Suprapubic skin (tissue), 4 donors: ENCODE measurements around the gene CD3G.

Source experiments
- CTCF ChIP-seq, 2 donors: fragments of 200-600 bp in 1 of 2; fragments of 450-650 bp in 1 of 2; sonication (generic) in 1 of 2; IDR thresholded peaks; one replicate each; pipeline ENCODE4 v1.5.1; 2016 to 2019; ENCODE audit warnings: antibody characterized with exemption in 2 of 2, mild to moderate bottlenecking in 1 of 2, moderate library complexity in 1 of 2
- POLR2A ChIP-seq, 2 donors: fragments of 450-650 bp; IDR thresholded peaks; one replicate each; pipeline ENCODE4 v1.6.1; 2017; ENCODE audit warnings: antibody characterized with exemption in 2 of 2, mild to moderate bottlenecking in 2 of 2, moderate library complexity in 2 of 2
- POLR2AphosphoS5 ChIP-seq, 3 donors: sonication (generic); formaldehyde crosslinking; IDR thresholded peaks; one replicate each; pipeline ENCODE4 v1.6.1; 2017; ENCODE audit warnings: antibody characterized with exemption in 3 of 3

- no peak for TF ChIP-seq CTCF (IDR thresholded peaks at IDR 0.05)
- TF ChIP-seq POLR2A (IDR thresholded peaks at IDR 0.05) = no peak
- no peak for TF ChIP-seq POLR2AphosphoS5 (IDR thresholded peaks at IDR 0.05)
Measured at GRCh38 chr11:118310781-118311485, 33.2 kb upstream of the CD3G start.
